Caco-2 (cell line): Measurements from ENCODE around the gene TCF23. TPM values are rescaled to one million over a fixed set of nuclear protein-coding genes. Genes with fewer than 3 reads are reported as not detected.

Experiments
- Bru-seq: library from RNA; stranded (reverse); fragments of 400-500 nt; gene quantifications from one replicate; lab custom pipeline; 2021; lab: Mats Ljungman, UMichigan
- BruChase-seq, 2 experiments: library from RNA; stranded (reverse); fragments of 400-500 nt; gene quantifications; one replicate each; lab custom pipeline; 2021; lab: Mats Ljungman, UMichigan
- BruUV-seq: library from RNA; stranded (reverse); fragments of 400-500 nt; replicated peaks from 2 replicates; lab custom pipeline; 2021; lab: Mats Ljungman, UMichigan
- CTCF ChIA-PET: fragments of 300-600 bp; sonication (Branson Sonifier 250); formaldehyde crosslinking; loops from one replicate; lab custom pipeline; 2022; ENCODE audit warnings: antibody characterized with exemption; lab: Charles Lee
- POLR2A ChIA-PET: fragments of 300-600 bp; sonication (Branson Sonifier 250); formaldehyde crosslinking; loops from one replicate; lab custom pipeline; 2022; ENCODE audit warnings: antibody characterized with exemption; lab: Charles Lee
- DNase-seq, 2 experiments: peaks; one replicate each; pipeline versions ENCODE4 v3.0.0 to v3.0.0-alpha.2; 2020 to 2022
- H3K27me3 ChIP-seq: replicated peaks from 2 replicates; pipeline ENCODE4 v1.6.0; 2011; ENCODE audit warnings: low read length; ENCODE audit not compliant: control insufficient read depth, insufficient read depth
- H3K36me3 ChIP-seq: 2 replicates; pipeline ENCODE4 v1.5.1; 2011; ENCODE audit warnings: low read length; ENCODE audit not compliant: control insufficient read depth, insufficient read depth
- H3K4me1 ChIP-seq: fragments of 250-450 bp; sonication (Bioruptor Pico); 2 replicates; pipeline ENCODE4 v1.5.1; 2020; ENCODE audit warnings: mild to moderate bottlenecking
- H3K4me3 ChIP-seq: 2 replicates; pipeline ENCODE4 v1.5.1; 2011; ENCODE audit warnings: low read depth, mild to moderate bottlenecking, control low read depth, low read length
- H3K9me3 ChIP-seq: fragments of 250-450 bp; sonication (Bioruptor Pico); 2 replicates; pipeline ENCODE4 v1.5.1; 2020; ENCODE audit warnings: mild to moderate bottlenecking, moderate library complexity
- H3K27ac Mint-ChIP-seq: one replicate; pipeline ENCODE4 v1.8.0; 2022; ENCODE audit warnings: mixed read lengths; ENCODE audit not compliant: unreplicated experiment
- H3K27me3 Mint-ChIP-seq: one replicate; pipeline ENCODE4 v1.8.0; 2022; ENCODE audit warnings: mixed read lengths; ENCODE audit not compliant: insufficient read depth, unreplicated experiment
- H3K36me3 Mint-ChIP-seq: one replicate; pipeline ENCODE4 v1.8.0; 2022; ENCODE audit warnings: mild to moderate bottlenecking, mixed read lengths; ENCODE audit not compliant: insufficient read depth, unreplicated experiment
- H3K4me1 Mint-ChIP-seq: one replicate; pipeline ENCODE4 v1.8.0; 2022; ENCODE audit warnings: low read depth, mixed read lengths; ENCODE audit not compliant: unreplicated experiment
- H3K4me3 Mint-ChIP-seq: one replicate; pipeline ENCODE4 v1.8.0; 2022; ENCODE audit warnings: mild to moderate bottlenecking, moderate library complexity, mixed read lengths; ENCODE audit not compliant: unreplicated experiment
- H3K9me3 Mint-ChIP-seq: one replicate; pipeline ENCODE4 v1.8.0; 2022; ENCODE audit warnings: mixed read lengths; ENCODE audit not compliant: unreplicated experiment
- intact Hi-C: fragments of 100-400 bp; cut with micrococcal nuclease; formaldehyde crosslinking; loops from one replicate; pipeline ENCODE4 v1.10.0; 2022; ENCODE audit not compliant: unreplicated experiment
- long read RNA-seq: library from polyadenylated mRNA; stranded (forward); transcript quantifications from one replicate; pipeline ENCODE4 v2.0.0, GENCODE V29; 2022
- total RNA-seq: library from RNA; stranded (reverse); gene quantifications from 2 replicates; pipeline ENCODE4 v1.2.3, GENCODE V29; 2022
- TF ChIP-seq, protein P1 (sequence below), 2 experiments: fragments of 200-600 bp in 1 of 2; IDR thresholded peaks; 1 replicate in 1 of 2; 2 replicates in 1 of 2; pipeline versions ENCODE4 v1.5.1 to v1.8.0; 2011 to 2022; ENCODE audit warnings: antibody characterized with exemption in 1 of 2, control low read depth in 1 of 2, inconsistent platforms in 1 of 2, low read depth in 1 of 2, low read length in 1 of 2, mild to moderate bottlenecking in 1 of 2, moderate library complexity in 1 of 2; ENCODE audit not compliant: insufficient read depth in 1 of 2, severe bottlenecking in 1 of 2, unreplicated experiment in 1 of 2

Gene TCF23
- total RNA-seq = not detected in 2 replicates
- Bru-seq, nascent RNA = not detected
- percentile 16 among the genes with signal in this experiment for BruChase-seq, experiment 1, labeled RNA remaining after a 2-hour chase
- BruChase-seq, experiment 2, labeled RNA remaining after a 6-hour chase = percentile 9 among the genes with signal in this experiment
- long read RNA-seq = 0 reads

DNA sequence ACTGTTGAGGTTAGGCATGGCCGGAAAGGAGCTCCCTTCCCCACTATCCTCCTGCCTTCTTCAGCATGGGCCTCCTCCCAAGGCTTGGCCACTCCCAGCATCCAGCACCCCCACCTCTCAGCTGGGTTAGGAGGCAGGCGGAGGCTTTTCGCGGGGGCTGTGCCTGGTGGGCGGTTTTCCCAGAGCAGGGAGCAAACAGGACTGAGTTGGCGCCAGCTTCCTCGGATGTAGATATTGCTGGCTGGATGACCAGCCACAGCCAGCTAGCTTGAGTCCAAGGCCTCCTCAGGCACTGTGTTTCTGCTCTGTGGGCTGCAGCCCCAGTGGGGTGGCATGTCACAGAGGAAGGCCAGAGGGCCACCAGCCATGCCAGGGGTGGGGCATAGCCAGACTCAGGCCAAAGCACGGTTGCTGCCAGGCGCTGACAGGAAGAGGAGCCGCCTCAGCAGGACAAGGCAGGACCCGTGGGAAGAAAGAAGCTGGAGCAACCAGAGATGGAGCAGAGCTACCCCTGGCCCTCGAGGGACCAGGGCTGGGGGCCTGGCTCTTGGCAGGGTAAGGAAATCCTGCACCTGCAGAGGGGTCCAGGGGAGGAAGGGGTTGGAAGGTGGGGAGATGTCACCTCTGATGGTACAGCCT, at the start of gene TCF23:
Gene TCF23, plus strand, starts transcription at position 204 of the 639 bp plus-strand sequence. Its CDS starts 130 bp downstream, at position 334.
- CTCF ChIA-PET = interaction anchor here (6.6 kb wide), 1 partner anchor 42 kb away, joined by 67 read pairs; no protein-coding TSS in a partner anchor
- intact Hi-C loops = no loop called here
- TF ChIP-seq, protein P1, sequence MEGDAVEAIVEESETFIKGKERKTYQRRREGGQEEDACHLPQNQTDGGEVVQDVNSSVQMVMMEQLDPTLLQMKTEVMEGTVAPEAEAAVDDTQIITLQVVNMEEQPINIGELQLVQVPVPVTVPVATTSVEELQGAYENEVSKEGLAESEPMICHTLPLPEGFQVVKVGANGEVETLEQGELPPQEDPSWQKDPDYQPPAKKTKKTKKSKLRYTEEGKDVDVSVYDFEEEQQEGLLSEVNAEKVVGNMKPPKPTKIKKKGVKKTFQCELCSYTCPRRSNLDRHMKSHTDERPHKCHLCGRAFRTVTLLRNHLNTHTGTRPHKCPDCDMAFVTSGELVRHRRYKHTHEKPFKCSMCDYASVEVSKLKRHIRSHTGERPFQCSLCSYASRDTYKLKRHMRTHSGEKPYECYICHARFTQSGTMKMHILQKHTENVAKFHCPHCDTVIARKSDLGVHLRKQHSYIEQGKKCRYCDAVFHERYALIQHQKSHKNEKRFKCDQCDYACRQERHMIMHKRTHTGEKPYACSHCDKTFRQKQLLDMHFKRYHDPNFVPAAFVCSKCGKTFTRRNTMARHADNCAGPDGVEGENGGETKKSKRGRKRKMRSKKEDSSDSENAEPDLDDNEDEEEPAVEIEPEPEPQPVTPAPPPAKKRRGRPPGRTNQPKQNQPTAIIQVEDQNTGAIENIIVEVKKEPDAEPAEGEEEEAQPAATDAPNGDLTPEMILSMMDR (IDR thresholded peaks at IDR 0.05; ENCODE audit: insufficient read depth in 1 of 2, low read depth in 1 of 2, low read length in 1 of 2, severe bottlenecking in 1 of 2, unreplicated experiment in 1 of 2) = no peak
- Histone ChIP-seq H3K9me3 (no peaks in the 10 kb centered on the region), H3K4me3 (no peak within 1 kb of the TSS), H3K36me3 (no peaks in the 10 kb centered on the region), H3K4me1 (0 out of 2 replicates have a peak, but pooled peaks cover 4% of the 10 kb centered on the region), H3K27me3 (no peaks in the 10 kb centered on the region)
- peak in 1 of 2 experiments; percentile 25 for DNase-seq
- Mint-ChIP-seq H3K27me3 (no peaks in the 10 kb centered on the region), H3K4me3 (no peak within 1 kb of the TSS), H3K27ac (no peak within 1 kb of the TSS), H3K36me3 (no peaks in the 10 kb centered on the region), H3K4me1 (no peaks in the 10 kb centered on the region), H3K9me3 (no peaks in the 10 kb centered on the region)
- no TSS peak for BruUV-seq
- POLR2A ChIA-PET = interaction anchor here (0.6 kb wide), 1 partner anchor 9 kb away, joined by 3 read pairs; no protein-coding TSS in a partner anchor

DNA sequence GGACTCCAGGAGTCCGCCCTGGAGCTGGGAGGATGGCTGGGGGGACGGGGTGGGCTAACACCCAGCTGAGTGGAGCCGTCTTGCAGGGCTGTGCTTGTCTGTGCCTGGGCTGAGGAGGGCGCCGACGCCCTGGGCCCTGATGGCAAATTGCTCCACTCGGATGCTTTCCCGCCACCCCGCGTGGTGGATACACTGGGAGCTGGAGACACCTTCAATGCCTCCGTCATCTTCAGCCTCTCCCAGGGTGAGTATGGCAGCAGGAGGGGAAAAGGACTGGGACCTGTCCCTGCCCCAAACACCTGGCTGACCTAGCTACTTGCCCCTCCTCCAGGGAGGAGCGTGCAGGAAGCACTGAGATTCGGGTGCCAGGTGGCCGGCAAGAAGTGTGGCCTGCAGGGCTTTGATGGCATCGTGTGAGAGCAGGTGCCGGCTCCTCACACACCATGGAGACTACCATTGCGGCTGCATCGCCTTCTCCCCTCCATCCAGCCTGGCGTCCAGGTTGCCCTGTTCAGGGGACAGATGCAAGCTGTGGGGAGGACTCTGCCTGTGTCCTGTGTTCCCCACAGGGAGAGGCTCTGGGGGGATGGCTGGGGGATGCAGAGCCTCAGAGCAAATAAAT, 49.4 kb upstream of the TCF23 start:
- peaks cover 7% of the 10 kb centered on the region for H3K4me1 ChIP-seq
- Mint-ChIP-seq H3K36me3 (no peaks in the 10 kb centered on the region), H3K4me1 (peaks cover under 1% of the 10 kb centered on the region), H3K4me3 (no peak overlapping the region), H3K27me3 (no peaks in the 10 kb centered on the region), H3K9me3 (no peaks in the 10 kb centered on the region), H3K27ac (no peak overlapping the region)
- no TSS peak for BruUV-seq
- H3K27me3 ChIP-seq = no peaks in the 10 kb centered on the region
- H3K36me3 ChIP-seq = no peaks in the 10 kb centered on the region
- DNase-seq = no peak
- intact Hi-C loops = loop anchor here (2.0 to 10.0 kb wide), 3 partner anchors 35 to 185 kb away; partner anchors contain the start of genes ATRAID, PREB, SLC5A6 and TRIM54
- CTCF ChIA-PET = interaction anchor here (0.7 to 5.6 kb wide), 5 partner anchors 12 to 203 kb away, joined by 3 to 43 read pairs (median 4); no protein-coding TSS in a partner anchor
- POLR2A ChIA-PET = interaction anchor here (0.5 kb wide), 1 partner anchor 95 kb away, joined by 3 read pairs; no protein-coding TSS in a partner anchor
- TF ChIP-seq, protein P1 (IDR thresholded peaks at IDR 0.05; ENCODE audit: insufficient read depth in 1 of 2, low read depth in 1 of 2, low read length in 1 of 2, severe bottlenecking in 1 of 2, unreplicated experiment in 1 of 2) = no peak
- H3K4me3 ChIP-seq = no peak overlapping the region
- no peaks in the 10 kb centered on the region for H3K9me3 ChIP-seq

DNA sequence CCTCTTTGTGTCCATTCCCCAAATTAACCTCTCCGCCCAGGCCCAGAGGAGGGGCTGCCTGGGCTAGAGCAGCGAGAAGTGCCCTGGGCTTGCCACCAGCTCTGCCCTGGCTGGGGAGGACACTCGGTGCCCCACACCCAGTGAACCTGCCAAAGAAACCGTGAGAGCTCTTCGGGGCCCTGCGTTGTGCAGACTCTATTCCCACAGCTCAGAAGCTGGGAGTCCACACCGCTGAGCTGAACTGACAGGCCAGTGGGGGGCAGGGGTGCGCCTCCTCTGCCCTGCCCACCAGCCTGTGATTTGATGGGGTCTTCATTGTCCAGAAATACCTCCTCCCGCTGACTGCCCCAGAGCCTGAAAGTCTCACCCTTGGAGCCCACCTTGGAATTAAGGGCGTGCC, 48.8 kb upstream of the TCF23 start:
- Mint-ChIP-seq H3K4me3 (no peak overlapping the region), H3K36me3 (no peaks in the 10 kb centered on the region), H3K27ac (no peak overlapping the region), H3K4me1 (no peaks in the 10 kb centered on the region), H3K9me3 (no peaks in the 10 kb centered on the region), H3K27me3 (no peaks in the 10 kb centered on the region)
- H3K4me3 ChIP-seq = no peak overlapping the region
- no TSS peak for BruUV-seq
- no peaks in the 10 kb centered on the region for H3K9me3 ChIP-seq
- ChIA-PET POLR2A (no interaction called here), CTCF (interaction anchor here (1.0 to 5.6 kb wide), 4 partner anchors 11 to 91 kb away, joined by 3 to 43 read pairs (median 4); no protein-coding TSS in a partner anchor)
- H3K27me3 ChIP-seq = no peaks in the 10 kb centered on the region
- no peaks in the 10 kb centered on the region for H3K36me3 ChIP-seq
- intact Hi-C loops = no loop called here
- H3K4me1 ChIP-seq = peaks cover 7% of the 10 kb centered on the region
- no peak for DNase-seq
- TF ChIP-seq, protein P1 (IDR thresholded peaks at IDR 0.05; ENCODE audit: insufficient read depth in 1 of 2, low read depth in 1 of 2, low read length in 1 of 2, severe bottlenecking in 1 of 2, unreplicated experiment in 1 of 2) = no peak
